Effector memory CD4-positive, alpha-beta T cell (primary cell): ENCODE measurements around the gene SLC35F6.
"Not testable (repeated sequence)": the region's sequence is repeated elsewhere in the genome, so short reads cannot be mapped to it uniquely, and the experiment has no call there.

Source experiments
- DNase-seq, 3 donors: peaks; one replicate each; pipeline ENCODE4 v3.0.0-alpha.2; 2020
- H3K27ac ChIP-seq: 2 replicates; pipeline ENCODE4 v1.7.0; 2013; ENCODE audit warnings: mild to moderate bottlenecking, low read length, moderate library complexity; ENCODE audit not compliant: insufficient read depth, poor library complexity, severe bottlenecking
- H3K27me3 ChIP-seq: replicated peaks from 2 replicates; pipeline ENCODE4 v1.7.0; 2013; ENCODE audit warnings: mild to moderate bottlenecking, low read length; ENCODE audit not compliant: insufficient read depth, control insufficient read depth, poor library complexity, severe bottlenecking
- H3K36me3 ChIP-seq: 2 replicates; pipeline ENCODE4 v1.7.0; 2013; ENCODE audit warnings: mild to moderate bottlenecking, low read length, moderate library complexity; ENCODE audit not compliant: control insufficient read depth, insufficient read depth
- H3K4me1 ChIP-seq: 2 replicates; pipeline ENCODE4 v1.7.0; 2013; ENCODE audit warnings: low read length, mild to moderate bottlenecking; ENCODE audit not compliant: control insufficient read depth, insufficient read depth, poor library complexity, severe bottlenecking
- H3K4me3 ChIP-seq: 2 replicates; pipeline ENCODE4 v1.7.0; 2013; ENCODE audit warnings: low read length, low read depth, mild to moderate bottlenecking; ENCODE audit not compliant: insufficient read depth, poor library complexity, severe bottlenecking
- H3K9me3 ChIP-seq: 2 replicates; pipeline ENCODE4 v1.7.0; 2013; ENCODE audit warnings: mild to moderate bottlenecking, low read length, moderate library complexity; ENCODE audit not compliant: control insufficient read depth

Gene SLC35F6

GRCh38 chr2:26801796-26802195 is 37.7 kb downstream of the SLC35F6 start:
- H3K4me3 ChIP-seq = no peak overlapping the region
- no peaks in the 10 kb centered on the region for H3K4me1 ChIP-seq
- no peaks in the 10 kb centered on the region for H3K36me3 ChIP-seq
- H3K27me3 ChIP-seq = no peaks in the 10 kb centered on the region
- DNase-seq = no peak
- H3K27ac ChIP-seq = no peak overlapping the region
- no peaks in the 10 kb centered on the region for H3K9me3 ChIP-seq

DNA sequence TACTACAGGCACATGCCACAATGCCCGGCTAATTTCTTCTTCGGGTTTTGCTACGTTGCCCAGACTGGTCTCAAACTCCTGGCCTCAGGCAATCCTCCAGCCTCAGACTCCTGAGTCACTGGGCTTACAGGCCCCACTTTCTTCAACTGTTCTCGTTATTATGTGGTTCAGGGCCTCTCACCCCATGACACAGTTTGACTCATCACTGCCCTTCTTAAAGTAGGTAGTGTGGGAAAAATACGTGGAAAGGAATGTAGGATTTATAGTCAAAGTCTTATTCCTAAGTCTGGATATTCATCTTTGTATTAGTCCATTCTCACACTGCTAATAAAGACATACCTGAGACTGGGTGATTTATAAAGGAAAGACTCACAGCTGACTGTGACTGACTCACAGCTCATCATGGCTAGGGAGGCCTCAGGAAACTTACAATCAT is 41.2 kb downstream of the SLC35F6 start:
- Histone ChIP-seq H3K4me3 (no peak overlapping the region), H3K4me1 (no peaks in the 10 kb centered on the region), H3K9me3 (no peaks in the 10 kb centered on the region), H3K36me3 (no peaks in the 10 kb centered on the region), H3K27me3 (no peaks in the 10 kb centered on the region), H3K27ac (no peak overlapping the region)
- DNase-seq = no peak

- H3K4me1 ChIP-seq = peaks cover 4% of the 10 kb centered on the region
- no peaks in the 10 kb centered on the region for H3K9me3 ChIP-seq
- no peaks in the 10 kb centered on the region for H3K36me3 ChIP-seq
- H3K27ac ChIP-seq = no peak overlapping the region
- no peak overlapping the region for H3K4me3 ChIP-seq
- DNase-seq = no peak
- H3K27me3 ChIP-seq = no peaks in the 10 kb centered on the region
Observed at GRCh38 chr2:26807788-26808460, 43.8 kb downstream of the SLC35F6 start.

- H3K4me1 ChIP-seq = peaks cover 4% of the 10 kb centered on the region
- H3K27ac ChIP-seq = no peak overlapping the region
- no peaks in the 10 kb centered on the region for H3K36me3 ChIP-seq
- H3K4me3 ChIP-seq = no peak overlapping the region
- no peaks in the 10 kb centered on the region for H3K9me3 ChIP-seq
- H3K27me3 ChIP-seq = no peaks in the 10 kb centered on the region
- DNase-seq = no peak
Observed at GRCh38 chr2:26809211-26809610, 45.1 kb downstream of the SLC35F6 start.

DNA sequence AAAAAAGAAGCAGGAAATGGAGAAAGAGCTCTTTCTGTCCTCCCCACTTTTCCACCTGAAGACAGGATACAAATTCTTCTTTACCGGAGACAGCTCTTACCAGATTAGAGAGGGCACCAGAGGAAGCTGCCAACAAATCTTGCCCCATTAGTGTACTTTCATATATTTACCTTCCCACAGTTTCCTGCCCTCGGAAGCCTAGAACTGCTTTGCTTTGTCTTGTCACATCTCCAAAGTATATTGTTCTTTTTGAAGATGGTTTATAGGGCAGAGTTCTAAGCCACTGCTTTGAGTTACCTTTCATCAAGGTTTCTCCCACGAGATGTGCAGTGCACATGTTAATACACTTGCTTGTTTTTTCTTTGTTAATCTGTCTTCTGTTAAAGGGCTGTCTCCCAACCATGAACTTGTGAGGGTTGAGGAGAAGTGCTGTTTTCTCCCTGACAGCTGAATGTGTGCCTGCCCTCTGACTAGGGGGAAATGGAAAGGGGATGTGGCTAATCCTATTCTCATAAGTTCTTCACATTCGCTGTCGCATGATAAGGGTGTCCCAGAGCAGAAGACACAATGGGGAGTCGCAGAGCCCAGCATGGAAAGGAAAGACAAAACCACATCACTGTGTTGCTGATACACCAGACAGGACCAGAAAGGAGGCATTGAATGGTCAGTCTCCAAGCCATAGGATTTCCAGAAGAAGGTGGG is 45.9 kb downstream of the SLC35F6 start:
- no peak overlapping the region for H3K4me3 ChIP-seq
- DNase-seq = no peak

GRCh38 chr2:26811261-26811660 is 47.2 kb downstream of the SLC35F6 start:
- Histone ChIP-seq H3K4me3 (no peak overlapping the region), H3K27me3 (peaks cover 5% of the 10 kb centered on the region), H3K4me1 (peaks cover 4% of the 10 kb centered on the region), H3K9me3 (no peaks in the 10 kb centered on the region), H3K36me3 (no peaks in the 10 kb centered on the region), H3K27ac (no peak overlapping the region)
- no peak for DNase-seq

More for the DNA sequence above, 45.9 kb downstream of the SLC35F6 start:
- Histone ChIP-seq H3K4me1 (peaks cover 4% of the 10 kb centered on the region), H3K27me3 (peaks cover under 1% of the 10 kb centered on the region), H3K27ac (no peak overlapping the region), H3K36me3 (no peaks in the 10 kb centered on the region), H3K9me3 (no peaks in the 10 kb centered on the region)

DNA sequence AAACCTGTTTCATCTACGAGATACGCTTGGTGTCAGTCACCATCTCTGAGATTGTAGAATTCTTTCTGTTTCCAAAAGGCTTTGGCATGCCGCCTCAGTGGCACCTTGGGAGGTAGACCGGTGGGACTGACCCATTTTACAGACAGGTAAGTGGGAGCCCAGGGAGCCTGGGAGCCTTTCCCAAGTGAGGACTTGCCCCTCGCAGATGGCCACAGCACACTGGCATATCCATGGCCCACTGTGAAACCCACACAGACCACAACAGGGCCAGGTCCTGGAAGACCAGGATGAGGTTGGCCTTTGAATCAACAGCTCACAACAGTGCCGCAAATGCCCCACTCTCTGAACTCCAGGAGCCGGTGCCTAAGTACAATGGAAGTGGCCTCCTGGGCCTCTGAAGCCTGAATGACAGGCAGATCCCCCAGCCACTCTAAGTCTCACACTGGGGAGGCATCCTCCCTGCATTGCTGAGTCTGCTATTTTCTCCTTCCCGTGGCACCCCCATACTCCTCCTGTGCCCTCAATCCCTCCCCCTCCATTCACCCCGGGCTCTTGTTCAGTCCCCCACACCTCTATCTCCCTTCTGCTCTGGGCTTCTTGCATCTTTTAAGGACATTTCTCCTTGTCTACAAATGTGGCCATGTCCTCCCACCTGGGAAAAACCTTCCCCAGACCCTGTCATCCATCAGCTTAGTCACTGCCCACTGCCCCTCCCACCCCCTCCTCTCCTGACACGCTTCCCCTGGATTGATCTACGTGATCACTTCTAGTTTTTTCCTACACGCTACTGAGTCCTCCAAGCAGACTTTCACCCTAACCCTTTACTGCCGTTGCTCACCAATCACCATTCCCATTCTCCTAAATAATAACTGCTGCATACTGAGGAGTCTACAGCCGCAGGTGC is 48.0 kb downstream of the SLC35F6 start:
- no peaks in the 10 kb centered on the region for H3K36me3 ChIP-seq
- H3K4me3 ChIP-seq = no peak overlapping the region
- H3K9me3 ChIP-seq = no peaks in the 10 kb centered on the region
- no peak overlapping the region for H3K27ac ChIP-seq
- peaks cover 4% of the 10 kb centered on the region for H3K4me1 ChIP-seq
- H3K27me3 ChIP-seq = peaks cover 5% of the 10 kb centered on the region
- DNase-seq = no peak

- peaks cover 5% of the 10 kb centered on the region for H3K27me3 ChIP-seq
- H3K27ac ChIP-seq = no peak overlapping the region
- H3K4me1 ChIP-seq = peaks cover 4% of the 10 kb centered on the region
- DNase-seq = no peak
- no peaks in the 10 kb centered on the region for H3K36me3 ChIP-seq
- H3K9me3 ChIP-seq = no peaks in the 10 kb centered on the region
- no peak overlapping the region for H3K4me3 ChIP-seq
Observed at GRCh38 chr2:26812731-26813130, 48.6 kb downstream of the SLC35F6 start.

- H3K9me3 ChIP-seq, H3K36me3 ChIP-seq, H3K4me3 ChIP-seq, DNase-seq, H3K27ac ChIP-seq, H3K4me1 ChIP-seq, H3K27me3 ChIP-seq: not testable (repeated sequence)
Observed at GRCh38 chr2:26814072-26814765, 50.1 kb downstream of the SLC35F6 start.
